ENCODE data around the gene PLEKHH1. TPM values are rescaled to one million over a fixed set of nuclear protein-coding genes. Genes with fewer than 3 reads are reported as not detected.

The PLEKHH1 gene
- total and polyA plus RNA-seq, 3 donors from 2014 or later = 21.4 to 61.3 (median 49.1) TPM

GRCh38 chr14:67503331-67503730 is 29.8 kb upstream of the PLEKHH1 start:
- no peak for DNase-seq
- Histone ChIP-seq H3K27me3 (no peaks in the 10 kb centered on the region), H3K4me3 (no peak overlapping the region), H3K27ac (no peak overlapping the region), H3K9me3 (no peaks in the 10 kb centered on the region), H3K4me1 (no peaks in the 10 kb centered on the region), H3K36me3 (ENCODE audit: low read depth, missing control alignments) (no peaks in the 10 kb centered on the region)
- intact Hi-C loops (cut with DNase I; ENCODE audit: low total_unique reads) = no loop called here
- WGBS, 2 donors = 76 to 88% methylated on average over 7 of the region's 7 CpGs
- TF ChIP-seq CTCF (IDR thresholded peaks at IDR 0.05) = no peak
- TF ChIP-seq POLR2A (IDR thresholded peaks at IDR 0.05) = no peak

GRCh38 chr14:67505254-67505653 is 27.8 kb upstream of the PLEKHH1 start:
- Histone ChIP-seq H3K27ac (no peak overlapping the region), H3K27me3 (no peaks in the 10 kb centered on the region), H3K36me3 (ENCODE audit: low read depth, missing control alignments) (no peaks in the 10 kb centered on the region), H3K9me3 (no peaks in the 10 kb centered on the region), H3K4me3 (no peak overlapping the region), H3K4me1 (peaks cover 4% of the 10 kb centered on the region)
- intact Hi-C loops (cut with DNase I; ENCODE audit: low total_unique reads) = no loop called here
- no peak for TF ChIP-seq POLR2A (IDR thresholded peaks at IDR 0.05)
- no peak for TF ChIP-seq CTCF (IDR thresholded peaks at IDR 0.05)
- no peak for DNase-seq
- WGBS, 2 donors = 62 to 63% methylated on average over 1 of the region's 1 CpG

- 70% methylated on average over 3 of the region's 3 CpGs for WGBS, 2 donors
- no peak overlapping the region for H3K4me3 ChIP-seq
- intact Hi-C loops (cut with DNase I; ENCODE audit: low total_unique reads) = no loop called here
- no peak overlapping the region for H3K27ac ChIP-seq
- no peak for TF ChIP-seq POLR2A (IDR thresholded peaks at IDR 0.05)
- TF ChIP-seq CTCF (IDR thresholded peaks at IDR 0.05) = no peak
- peaks cover 13% of the 10 kb centered on the region for H3K4me1 ChIP-seq
- H3K9me3 ChIP-seq = no peaks in the 10 kb centered on the region
- DNase-seq = no peak
- no peaks in the 10 kb centered on the region for H3K27me3 ChIP-seq
- no peaks in the 10 kb centered on the region for H3K36me3 ChIP-seq (ENCODE audit: low read depth, missing control alignments)
Observed at GRCh38 chr14:67508956-67509355, 24.1 kb upstream of the PLEKHH1 start.

- peaks cover 17% of the 10 kb centered on the region for H3K4me1 ChIP-seq
- intact Hi-C loops (cut with DNase I; ENCODE audit: low total_unique reads) = no loop called here
- TF ChIP-seq POLR2A (IDR thresholded peaks at IDR 0.05) (no peak), CTCF (IDR thresholded peaks at IDR 0.05) (no peak)
- H3K4me3 ChIP-seq = no peak overlapping the region
- 24 to 51% methylated on average over 2 of the region's 2 CpGs for WGBS, 2 donors
- DNase-seq = no peak
- peak overlapping the region in 1 of 2 donors; percentile 10 for H3K27ac ChIP-seq
- no peaks in the 10 kb centered on the region for H3K9me3 ChIP-seq
- H3K36me3 ChIP-seq (ENCODE audit: low read depth, missing control alignments) = no peaks in the 10 kb centered on the region
- no peaks in the 10 kb centered on the region for H3K27me3 ChIP-seq
Observed at GRCh38 chr14:67510121-67510520, 23.0 kb upstream of the PLEKHH1 start.

- TF ChIP-seq CTCF (IDR thresholded peaks at IDR 0.05) (no peak), POLR2A (IDR thresholded peaks at IDR 0.05) (no peak)
- no peaks in the 10 kb centered on the region for H3K9me3 ChIP-seq
- no peaks in the 10 kb centered on the region for H3K36me3 ChIP-seq (ENCODE audit: low read depth, missing control alignments)
- intact Hi-C loops (cut with DNase I; ENCODE audit: low total_unique reads) = no loop called here
- 57 to 80% methylated on average over 2 to 3 of the region's 3 CpGs for WGBS, 2 donors
- peak overlapping the region in 1 of 2 donors; percentile 10 for H3K27ac ChIP-seq
- peak; percentile 80 for DNase-seq
- H3K27me3 ChIP-seq = no peaks in the 10 kb centered on the region
- H3K4me1 ChIP-seq = peaks cover 21% of the 10 kb centered on the region
- no peak overlapping the region for H3K4me3 ChIP-seq
Observed at GRCh38 chr14:67510836-67511235, 22.3 kb upstream of the PLEKHH1 start.

Measured in testis (tissue), 3 donors.